Measurements from ENCODE around the gene RALGDS. TPM values are rescaled to one million over a fixed set of nuclear protein-coding genes. Genes with fewer than 3 reads are reported as not detected.
A peak's percentile ranks its signal among the peaks of the same experiment; 100 is the strongest.

RALGDS gene
- total RNA-seq, 1 donor from 2014 or later: 66.3 TPM

DNA sequence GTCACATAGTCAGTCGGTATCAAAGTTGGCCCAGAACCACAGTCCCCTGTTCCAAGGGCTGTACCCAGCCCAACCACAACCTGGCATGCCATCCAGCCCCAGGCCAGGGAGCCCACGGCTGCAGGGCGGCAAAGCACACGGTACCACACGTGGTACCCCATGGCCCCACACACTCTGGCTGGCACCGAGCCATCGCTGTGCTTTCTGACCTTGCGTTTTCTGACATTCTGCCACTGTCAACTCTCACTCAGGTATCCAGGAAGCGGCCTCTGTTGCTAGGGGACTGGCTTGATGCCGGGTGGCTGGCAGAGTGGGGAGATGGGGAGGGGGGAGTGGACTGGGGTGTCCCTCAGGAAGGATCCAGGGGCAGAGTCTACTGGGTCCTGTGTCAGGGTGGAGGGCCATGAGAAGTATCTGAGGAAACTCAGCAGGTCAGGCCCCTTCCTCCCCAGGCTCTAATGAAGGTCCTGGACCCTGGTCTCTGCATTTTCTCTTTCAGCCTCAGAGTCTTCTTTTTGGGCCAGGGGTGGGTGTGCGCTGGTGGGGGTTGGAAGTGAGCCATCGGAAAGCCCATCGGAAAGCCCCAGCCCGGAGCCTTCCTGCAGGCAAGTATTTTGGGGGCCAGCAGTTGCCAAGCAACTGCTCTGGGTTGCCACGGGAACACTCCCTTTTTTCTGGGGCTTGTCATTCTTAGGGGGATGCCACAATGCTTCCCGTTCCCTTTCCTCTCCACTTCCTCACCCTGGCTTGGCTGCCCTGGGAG lies 21.0 kb upstream of the RALGDS start:
- Histone ChIP-seq H3K27me3 (no peaks in the 10 kb centered on the region), H3K4me3 (no peak overlapping the region), H3K27ac (peak overlapping the region; percentile 0), H3K36me3 (no peaks in the 10 kb centered on the region), H3K4me1 (peaks cover 46% of the 10 kb centered on the region), H3K9me3 (no peaks in the 10 kb centered on the region)
- peak; percentile 74 for DNase-seq
- ATAC-seq: no peak
- TF ChIP-seq, protein P1, sequence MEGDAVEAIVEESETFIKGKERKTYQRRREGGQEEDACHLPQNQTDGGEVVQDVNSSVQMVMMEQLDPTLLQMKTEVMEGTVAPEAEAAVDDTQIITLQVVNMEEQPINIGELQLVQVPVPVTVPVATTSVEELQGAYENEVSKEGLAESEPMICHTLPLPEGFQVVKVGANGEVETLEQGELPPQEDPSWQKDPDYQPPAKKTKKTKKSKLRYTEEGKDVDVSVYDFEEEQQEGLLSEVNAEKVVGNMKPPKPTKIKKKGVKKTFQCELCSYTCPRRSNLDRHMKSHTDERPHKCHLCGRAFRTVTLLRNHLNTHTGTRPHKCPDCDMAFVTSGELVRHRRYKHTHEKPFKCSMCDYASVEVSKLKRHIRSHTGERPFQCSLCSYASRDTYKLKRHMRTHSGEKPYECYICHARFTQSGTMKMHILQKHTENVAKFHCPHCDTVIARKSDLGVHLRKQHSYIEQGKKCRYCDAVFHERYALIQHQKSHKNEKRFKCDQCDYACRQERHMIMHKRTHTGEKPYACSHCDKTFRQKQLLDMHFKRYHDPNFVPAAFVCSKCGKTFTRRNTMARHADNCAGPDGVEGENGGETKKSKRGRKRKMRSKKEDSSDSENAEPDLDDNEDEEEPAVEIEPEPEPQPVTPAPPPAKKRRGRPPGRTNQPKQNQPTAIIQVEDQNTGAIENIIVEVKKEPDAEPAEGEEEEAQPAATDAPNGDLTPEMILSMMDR (IDR thresholded peaks at IDR 0.05): no peak
- intact Hi-C loops (cut with DNase I): no loop called here

DNA sequence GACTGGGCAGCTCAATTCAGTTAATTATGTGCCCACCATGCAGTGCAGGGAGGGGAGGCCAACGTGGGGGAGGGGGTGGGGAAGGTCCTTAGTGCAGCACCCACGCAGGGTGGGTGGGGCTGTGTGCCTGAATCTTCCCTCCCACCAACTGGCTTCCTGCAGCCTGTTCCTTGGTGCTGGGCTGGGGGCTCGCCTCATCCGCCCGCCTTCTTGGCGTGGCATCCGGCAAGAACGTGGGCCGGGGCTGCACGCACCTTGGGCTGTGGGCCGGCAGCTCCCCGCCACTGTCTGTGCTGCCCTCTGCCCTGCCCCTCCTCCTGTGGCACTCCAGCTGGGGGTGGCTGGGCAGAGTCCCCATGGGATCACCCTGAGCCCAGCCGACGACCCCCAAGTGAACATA lies 19.6 kb upstream of the RALGDS start:
- intact Hi-C loops (cut with DNase I): no loop called here
- Histone ChIP-seq H3K27me3 (no peaks in the 10 kb centered on the region), H3K9me3 (no peaks in the 10 kb centered on the region), H3K4me3 (no peak overlapping the region), H3K4me1 (peaks cover 51% of the 10 kb centered on the region), H3K36me3 (no peaks in the 10 kb centered on the region), H3K27ac (no peak overlapping the region)
- ATAC-seq: no peak
- no peak for DNase-seq
- TF ChIP-seq, protein P1 (IDR thresholded peaks at IDR 0.05): no peak

DNA sequence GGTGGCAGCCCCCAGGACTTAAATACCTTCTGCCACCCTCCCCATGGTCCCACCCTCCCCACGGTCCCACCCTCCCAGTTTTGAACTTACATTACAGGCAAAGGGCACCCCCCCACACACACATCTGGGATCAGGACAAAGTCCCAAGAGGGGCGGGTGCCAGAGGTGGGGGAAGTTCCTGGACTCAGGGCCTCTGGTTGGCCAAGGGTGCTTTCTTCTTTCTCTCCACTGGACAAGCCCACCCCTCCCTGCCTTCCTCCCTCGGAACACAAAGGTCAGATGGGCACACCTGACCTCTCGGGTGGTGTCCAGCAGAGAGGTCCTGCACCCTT lies 19.1 kb upstream of the RALGDS start:
- no peak overlapping the region for H3K4me3 ChIP-seq
- DNase-seq (no peak), ATAC-seq (no peak)
- H3K36me3 ChIP-seq: no peaks in the 10 kb centered on the region
- TF ChIP-seq, protein P1 (IDR thresholded peaks at IDR 0.05): no peak
- peaks cover 56% of the 10 kb centered on the region for H3K4me1 ChIP-seq
- no peak overlapping the region for H3K27ac ChIP-seq
- H3K9me3 ChIP-seq: no peaks in the 10 kb centered on the region
- H3K27me3 ChIP-seq: no peaks in the 10 kb centered on the region
- intact Hi-C loops (cut with DNase I): no loop called here

DNA sequence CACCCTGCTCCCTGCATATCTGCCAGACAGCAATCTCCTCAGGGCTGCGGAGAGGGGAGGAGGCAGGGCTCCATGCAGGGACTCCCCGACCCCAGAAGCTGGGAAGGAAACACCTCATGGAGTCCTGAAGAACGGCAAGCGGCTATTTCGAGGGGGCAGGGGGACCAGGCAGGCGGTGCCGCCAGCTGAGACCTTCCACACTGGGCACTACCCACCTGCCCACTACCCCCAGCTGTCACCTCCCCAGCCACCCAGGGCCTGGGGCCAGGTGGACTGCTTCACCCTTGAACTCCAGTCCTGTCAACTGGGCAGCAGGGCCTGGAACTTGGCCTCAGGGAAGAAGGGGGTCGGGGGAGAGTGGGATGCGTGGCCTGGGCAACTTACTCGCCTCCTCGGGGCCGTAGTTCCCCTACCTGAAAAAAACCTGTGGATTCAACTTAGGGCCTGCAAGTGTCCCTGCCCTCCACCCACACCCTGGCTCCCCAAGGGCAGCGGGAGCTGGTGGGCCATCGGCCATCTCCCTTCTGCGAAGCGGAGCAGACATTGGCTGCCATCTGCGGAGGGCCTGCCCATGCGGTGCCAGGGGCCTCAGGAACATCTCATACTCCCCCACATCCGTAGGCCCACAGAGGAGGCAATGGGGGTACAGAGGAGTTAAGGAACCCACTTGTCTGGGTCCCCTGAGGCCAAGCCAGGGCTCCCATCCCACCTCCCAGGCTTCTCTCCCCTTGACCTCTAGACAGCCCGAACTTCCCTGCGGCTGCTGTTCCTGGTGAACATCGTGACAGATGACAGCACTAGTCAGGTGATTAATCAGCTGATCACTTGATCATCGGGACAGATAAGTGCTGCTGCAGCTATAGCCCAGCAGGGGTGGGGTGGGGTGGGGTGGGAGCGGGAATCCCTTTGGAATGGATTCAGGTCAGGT lies 18.5 kb upstream of the RALGDS start:
- ATAC-seq: peak; percentile 3
- DNase-seq: no peak
- TF ChIP-seq, protein P1 (IDR thresholded peaks at IDR 0.05): no peak
- H3K36me3 ChIP-seq: no peaks in the 10 kb centered on the region
- no peak overlapping the region for H3K27ac ChIP-seq
- intact Hi-C loops (cut with DNase I): no loop called here
- H3K4me1 ChIP-seq: peaks cover 56% of the 10 kb centered on the region
- no peaks in the 10 kb centered on the region for H3K27me3 ChIP-seq
- H3K4me3 ChIP-seq: no peak overlapping the region
- H3K9me3 ChIP-seq: no peaks in the 10 kb centered on the region

DNA sequence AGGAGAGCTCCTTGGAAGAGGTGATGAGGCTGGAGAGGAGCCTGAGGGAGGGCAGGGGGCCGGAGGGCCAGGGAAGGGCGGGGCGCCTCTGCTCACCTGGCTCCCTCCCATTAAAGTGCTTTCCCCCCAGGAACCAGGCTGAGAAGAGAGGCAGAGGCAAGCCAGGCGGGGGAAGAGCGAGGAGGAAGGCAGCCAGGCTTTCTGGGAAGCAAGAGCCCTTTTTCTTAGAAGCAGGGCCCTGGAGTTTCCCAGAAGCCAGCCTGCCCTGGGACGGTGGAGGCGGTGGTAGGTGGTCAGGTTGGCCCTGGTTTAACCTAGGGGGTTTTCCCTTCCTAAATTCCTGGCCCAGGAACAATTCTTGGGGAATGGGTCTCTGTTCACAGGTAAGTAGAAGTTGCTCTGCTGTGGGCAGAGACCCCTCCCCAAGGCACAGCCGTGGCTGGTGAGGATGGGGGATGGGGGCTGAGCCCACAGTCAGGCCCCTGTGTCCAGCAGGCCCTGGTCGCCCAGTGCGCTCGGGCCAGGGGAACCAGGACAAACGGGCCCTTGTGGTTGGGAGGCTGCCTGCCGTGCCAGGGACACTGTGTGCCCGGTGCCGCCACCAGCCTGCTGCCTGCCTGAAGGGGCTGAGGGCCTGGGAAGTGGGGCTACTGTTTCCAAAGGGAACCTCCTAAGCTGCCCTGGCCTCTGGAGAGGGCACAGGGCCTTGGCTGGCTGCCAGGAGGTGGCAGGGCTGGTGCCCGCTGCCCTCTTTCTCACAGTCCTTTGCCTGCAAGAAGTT lies 16.6 kb upstream of the RALGDS start:
- Histone ChIP-seq H3K4me3 (no peak overlapping the region), H3K27me3 (no peaks in the 10 kb centered on the region), H3K9me3 (no peaks in the 10 kb centered on the region), H3K4me1 (peaks cover 62% of the 10 kb centered on the region), H3K36me3 (no peaks in the 10 kb centered on the region), H3K27ac (peak overlapping the region; percentile 79)
- TF ChIP-seq, protein P1 (IDR thresholded peaks at IDR 0.05): no peak
- DNase-seq: peak; percentile 88
- peak; percentile 54 for ATAC-seq
- intact Hi-C loops (cut with DNase I): no loop called here

Data from upper lobe of right lung (tissue), 1 donor.